Erythroblast (primary cell): ENCODE data around the gene STRBP.

Experiments used
- GATA1 ChIP-seq: IDR thresholded peaks from 2 replicates; pipeline ENCODE4 v1.6.1; 2011; ENCODE audit warnings: low read depth, mild to moderate bottlenecking, control low read depth, low read length, moderate library complexity
- POLR2A ChIP-seq: IDR thresholded peaks from 2 replicates; pipeline ENCODE4 v1.6.1; 2011; ENCODE audit warnings: mild to moderate bottlenecking, low read length

DNA sequence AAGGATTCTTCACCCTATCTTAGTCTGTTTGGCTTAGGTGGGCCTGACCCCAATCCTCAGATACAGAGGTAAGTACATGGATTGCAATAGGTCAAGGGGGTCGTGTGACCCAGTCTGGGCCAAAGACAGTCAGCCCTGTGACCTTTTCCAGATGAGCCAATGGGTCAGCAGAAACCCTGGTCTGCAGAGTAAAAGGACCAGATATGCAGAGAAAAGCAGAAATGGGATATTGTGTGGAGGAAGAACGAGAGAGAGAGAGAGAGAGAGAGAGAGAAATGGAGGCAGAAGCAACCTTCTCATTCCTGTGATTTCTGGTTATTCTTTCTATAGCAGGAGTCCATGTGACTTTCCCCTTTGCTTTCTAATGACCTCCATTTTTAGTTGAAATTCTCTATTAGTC lies 47.2 kb upstream of the STRBP start:
- no peak for TF ChIP-seq POLR2A
- no peak for TF ChIP-seq GATA1
